GM06990 (cell line): ENCODE measurements around the gene PPP2R3A.

Source experiments
- DNase-seq: peaks from one replicate; pipeline ENCODE4 v3.0.0-alpha.2; 2011; ENCODE audit not compliant: insufficient read length; ENCODE audit errors: extremely low read depth
- H3K27me3 ChIP-seq: replicated peaks from 2 replicates; pipeline ENCODE4 v1.6.0; 2011; ENCODE audit warnings: low read length; ENCODE audit not compliant: control insufficient read depth, insufficient read depth
- H3K36me3 ChIP-seq: 2 replicates; pipeline ENCODE4 v1.5.1; 2011; ENCODE audit warnings: low read length; ENCODE audit not compliant: control insufficient read depth, insufficient read depth
- H3K4me3 ChIP-seq: replicated peaks from 2 replicates; pipeline ENCODE4 v1.5.1; 2011; ENCODE audit warnings: low read depth, mild to moderate bottlenecking, control low read depth, low read length
- TF ChIP-seq, protein P1 (sequence below): IDR thresholded peaks from 2 replicates; pipeline ENCODE4 v1.5.1; 2011; ENCODE audit warnings: low read length, control low read depth, mild to moderate bottlenecking, inconsistent platforms; ENCODE audit not compliant: insufficient read depth, poor library complexity, severe bottlenecking

The PPP2R3A gene, protein sequence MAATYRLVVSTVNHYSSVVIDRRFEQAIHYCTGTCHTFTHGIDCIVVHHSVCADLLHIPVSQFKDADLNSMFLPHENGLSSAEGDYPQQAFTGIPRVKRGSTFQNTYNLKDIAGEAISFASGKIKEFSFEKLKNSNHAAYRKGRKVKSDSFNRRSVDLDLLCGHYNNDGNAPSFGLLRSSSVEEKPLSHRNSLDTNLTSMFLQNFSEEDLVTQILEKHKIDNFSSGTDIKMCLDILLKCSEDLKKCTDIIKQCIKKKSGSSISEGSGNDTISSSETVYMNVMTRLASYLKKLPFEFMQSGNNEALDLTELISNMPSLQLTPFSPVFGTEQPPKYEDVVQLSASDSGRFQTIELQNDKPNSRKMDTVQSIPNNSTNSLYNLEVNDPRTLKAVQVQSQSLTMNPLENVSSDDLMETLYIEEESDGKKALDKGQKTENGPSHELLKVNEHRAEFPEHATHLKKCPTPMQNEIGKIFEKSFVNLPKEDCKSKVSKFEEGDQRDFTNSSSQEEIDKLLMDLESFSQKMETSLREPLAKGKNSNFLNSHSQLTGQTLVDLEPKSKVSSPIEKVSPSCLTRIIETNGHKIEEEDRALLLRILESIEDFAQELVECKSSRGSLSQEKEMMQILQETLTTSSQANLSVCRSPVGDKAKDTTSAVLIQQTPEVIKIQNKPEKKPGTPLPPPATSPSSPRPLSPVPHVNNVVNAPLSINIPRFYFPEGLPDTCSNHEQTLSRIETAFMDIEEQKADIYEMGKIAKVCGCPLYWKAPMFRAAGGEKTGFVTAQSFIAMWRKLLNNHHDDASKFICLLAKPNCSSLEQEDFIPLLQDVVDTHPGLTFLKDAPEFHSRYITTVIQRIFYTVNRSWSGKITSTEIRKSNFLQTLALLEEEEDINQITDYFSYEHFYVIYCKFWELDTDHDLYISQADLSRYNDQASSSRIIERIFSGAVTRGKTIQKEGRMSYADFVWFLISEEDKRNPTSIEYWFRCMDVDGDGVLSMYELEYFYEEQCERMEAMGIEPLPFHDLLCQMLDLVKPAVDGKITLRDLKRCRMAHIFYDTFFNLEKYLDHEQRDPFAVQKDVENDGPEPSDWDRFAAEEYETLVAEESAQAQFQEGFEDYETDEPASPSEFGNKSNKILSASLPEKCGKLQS (N-terminal part only)

GRCh38 chr3:135965506-135966270 lies at the start of gene PPP2R3A:
TSS of gene PPP2R3A (plus strand) at chr3:135965728. CDS start at chr3:136001499, 35,771 bp downstream.
- Histone ChIP-seq H3K4me3 (peak within 1 kb of the TSS; percentile 59), H3K36me3 (no peaks in the 10 kb centered on the region), H3K27me3 (no peaks in the 10 kb centered on the region; the same call in 1 of the 2 replicates)
- DNase-seq = peak; percentile 81
- TF ChIP-seq, protein P1, sequence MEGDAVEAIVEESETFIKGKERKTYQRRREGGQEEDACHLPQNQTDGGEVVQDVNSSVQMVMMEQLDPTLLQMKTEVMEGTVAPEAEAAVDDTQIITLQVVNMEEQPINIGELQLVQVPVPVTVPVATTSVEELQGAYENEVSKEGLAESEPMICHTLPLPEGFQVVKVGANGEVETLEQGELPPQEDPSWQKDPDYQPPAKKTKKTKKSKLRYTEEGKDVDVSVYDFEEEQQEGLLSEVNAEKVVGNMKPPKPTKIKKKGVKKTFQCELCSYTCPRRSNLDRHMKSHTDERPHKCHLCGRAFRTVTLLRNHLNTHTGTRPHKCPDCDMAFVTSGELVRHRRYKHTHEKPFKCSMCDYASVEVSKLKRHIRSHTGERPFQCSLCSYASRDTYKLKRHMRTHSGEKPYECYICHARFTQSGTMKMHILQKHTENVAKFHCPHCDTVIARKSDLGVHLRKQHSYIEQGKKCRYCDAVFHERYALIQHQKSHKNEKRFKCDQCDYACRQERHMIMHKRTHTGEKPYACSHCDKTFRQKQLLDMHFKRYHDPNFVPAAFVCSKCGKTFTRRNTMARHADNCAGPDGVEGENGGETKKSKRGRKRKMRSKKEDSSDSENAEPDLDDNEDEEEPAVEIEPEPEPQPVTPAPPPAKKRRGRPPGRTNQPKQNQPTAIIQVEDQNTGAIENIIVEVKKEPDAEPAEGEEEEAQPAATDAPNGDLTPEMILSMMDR = no peak

GRCh38 chr3:135916310-135916709 lies 49.2 kb upstream of the PPP2R3A start:
- H3K36me3 ChIP-seq = no peaks in the 10 kb centered on the region
- no peak for DNase-seq
- H3K27me3 ChIP-seq = peaks cover 1% of the 10 kb centered on the region; the same call in 1 of the 2 replicates
- H3K4me3 ChIP-seq = no peak overlapping the region
- TF ChIP-seq, protein P1 = no peak

GRCh38 chr3:135917076-135917475 lies 48.5 kb upstream of the PPP2R3A start:
- TF ChIP-seq, protein P1 = no peak
- Histone ChIP-seq H3K4me3 (no peak overlapping the region), H3K36me3 (no peaks in the 10 kb centered on the region), H3K27me3 (peaks cover 1% of the 10 kb centered on the region; the same call in 1 of the 2 replicates)
- DNase-seq = no peak

GRCh38 chr3:135917927-135918597 lies 47.5 kb upstream of the PPP2R3A start:
- Histone ChIP-seq H3K4me3 (no peak overlapping the region), H3K36me3 (no peaks in the 10 kb centered on the region), H3K27me3 (peaks cover 1% of the 10 kb centered on the region; the same call in 1 of the 2 replicates)
- TF ChIP-seq, protein P1 = no peak
- DNase-seq = no peak

DNA sequence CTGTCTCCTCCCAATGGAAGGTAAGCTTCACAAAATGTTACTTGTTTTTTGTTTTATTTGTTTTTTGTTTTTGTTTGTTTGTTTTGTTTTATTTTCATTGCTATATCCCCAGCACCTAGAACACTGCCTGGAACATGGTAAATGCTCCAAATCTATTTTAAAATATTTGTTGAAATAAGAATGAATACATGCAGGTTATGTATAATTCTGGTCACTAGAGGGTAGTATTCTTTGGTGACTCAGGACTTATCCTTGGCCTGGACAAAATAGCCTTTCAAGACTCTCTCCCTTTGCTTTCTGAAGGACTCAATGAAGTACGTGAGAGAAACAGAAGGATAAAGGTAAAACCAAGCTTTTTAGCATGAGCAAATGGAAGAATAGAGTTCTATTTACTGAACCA lies 46.9 kb upstream of the PPP2R3A start:
- DNase-seq = no peak

More for the DNA sequence above, 46.9 kb upstream of the PPP2R3A start:
- H3K27me3 ChIP-seq = peaks cover under 1% of the 10 kb centered on the region; the same call in 1 of the 2 replicates
- TF ChIP-seq, protein P1 = peak; percentile 30
- H3K4me3 ChIP-seq = no peak overlapping the region
- H3K36me3 ChIP-seq = no peaks in the 10 kb centered on the region
